Umbilical cord (tissue), 2 donors: ENCODE results near the gene SSBP2. TPM values are rescaled to one million over a fixed set of nuclear protein-coding genes. Genes with fewer than 3 reads are reported as not detected.

Experiments used
- DNase-seq: peaks from one replicate; pipeline ENCODE4 v3.0.0-alpha.2; 2015; ENCODE audit warnings: low spot score
- total RNA-seq: library from RNA; depleted of rRNA; stranded (reverse); fragments of >200 nt; gene quantifications from one replicate; pipeline ENCODE4 v1.2.3, GENCODE V29; 2014; ENCODE audit warnings: low replicate concordance; ENCODE audit not compliant: insufficient read depth

SSBP2 gene
- total RNA-seq, 1 donor from 2014 or later, result 45.3 TPM

- DNase-seq, result no peak
Measured at GRCh38 chr5:81395262-81395661, 355.6 kb downstream of the SSBP2 start.

GRCh38 chr5:81393783-81394718, 356.8 kb downstream of the SSBP2 start, which contains the start of gene ACOT12:
Gene ACOT12, minus strand, starts transcription at chr5:81394134. Its CDS starts 20 bp downstream, at chr5:81394114.
- DNase-seq, result peak; percentile 35

- no peak for DNase-seq
Measured at GRCh38 chr5:81393430-81393782, 357.5 kb downstream of the SSBP2 start.

GRCh38 chr5:81389025-81389424, 361.9 kb downstream of the SSBP2 start:
- no peak for DNase-seq

- no peak for DNase-seq
Measured at GRCh38 chr5:81388169-81388568, 362.7 kb downstream of the SSBP2 start.

- DNase-seq, result no peak
Measured at GRCh38 chr5:81383867-81384266, 367.0 kb downstream of the SSBP2 start.

GRCh38 chr5:81371354-81371876, 379.5 kb downstream of the SSBP2 start:
- no peak for DNase-seq

- DNase-seq, result no peak
Measured at GRCh38 chr5:81370912-81371311, 380.0 kb downstream of the SSBP2 start.

- no peak for DNase-seq
Measured at GRCh38 chr5:81365541-81365940, 385.4 kb downstream of the SSBP2 start.

- peak; percentile 14 for DNase-seq
Measured at GRCh38 chr5:81363093-81363871, 387.6 kb downstream of the SSBP2 start.

Other genes starting within 250 kb of the SSBP2 start
- 11.3 TPM for gene ATG10, start 220.9 kb upstream of the SSBP2 start, total RNA-seq